Activated B cell treated with CpG ODN at 0.5 μM for 24 hours (primary cell): Measurements from ENCODE around the gene TPPP3. TPM values are rescaled to one million over a fixed set of nuclear protein-coding genes. Genes with fewer than 3 reads are reported as not detected.

Experiments used
- ATAC-seq: fragments of 200-7000 bp; cut with Tn5 transposase; one replicate; pipeline ENCODE4 v1.10.0; 2021; ENCODE audit warnings: low read depth, mild to moderate bottlenecking, moderate library complexity
- CTCF ChIA-PET: fragments of 350-600 bp; sonication (Branson Sonifier 250); formaldehyde crosslinking; loops from one replicate; lab custom pipeline; 2021; ENCODE audit warnings: antibody characterized with exemption; lab: Charles Lee
- POLR2A ChIA-PET: fragments of 350-600 bp; sonication (Branson Sonifier 250); formaldehyde crosslinking; loops from one replicate; lab custom pipeline; 2021; ENCODE audit warnings: antibody characterized with exemption; lab: Charles Lee
- DNase-seq: peaks from one replicate; pipeline ENCODE4 v3.0.0; 2022
- H3K27ac Mint-ChIP-seq: one replicate; pipeline ENCODE4 v1.8.0; 2020; ENCODE audit warnings: mixed read lengths
- H3K27me3 Mint-ChIP-seq: one replicate; pipeline ENCODE4 v1.8.0; 2021; ENCODE audit warnings: mixed read lengths
- H3K36me3 Mint-ChIP-seq: one replicate; pipeline ENCODE4 v1.8.0; 2021; ENCODE audit warnings: low read depth, mixed read lengths
- H3K4me1 Mint-ChIP-seq: one replicate; pipeline ENCODE4 v1.8.0; 2021; ENCODE audit warnings: mixed read lengths
- H3K4me3 Mint-ChIP-seq: one replicate; pipeline ENCODE4 v1.8.0; 2020; ENCODE audit warnings: mild to moderate bottlenecking, mixed read lengths
- H3K9me3 Mint-ChIP-seq: one replicate; pipeline ENCODE4 v1.8.0; 2020; ENCODE audit warnings: mixed read lengths
- intact Hi-C: fragments of 100-400 bp; cut with micrococcal nuclease; formaldehyde crosslinking; loops from one replicate; pipeline ENCODE4 v1.15.1; 2024
- total RNA-seq: library from RNA; stranded (reverse); gene quantifications from 2 replicates; pipeline ENCODE4 v1.2.3, GENCODE V29; 2022
- TF ChIP-seq, protein P1 (sequence below): fragments of 200-600 bp; IDR thresholded peaks from one replicate; pipeline ENCODE4 v1.8.0; 2022; ENCODE audit warnings: antibody characterized with exemption, mild to moderate bottlenecking

Gene TPPP3
- total RNA-seq, 1 donor from 2014 or later: not detected

DNA sequence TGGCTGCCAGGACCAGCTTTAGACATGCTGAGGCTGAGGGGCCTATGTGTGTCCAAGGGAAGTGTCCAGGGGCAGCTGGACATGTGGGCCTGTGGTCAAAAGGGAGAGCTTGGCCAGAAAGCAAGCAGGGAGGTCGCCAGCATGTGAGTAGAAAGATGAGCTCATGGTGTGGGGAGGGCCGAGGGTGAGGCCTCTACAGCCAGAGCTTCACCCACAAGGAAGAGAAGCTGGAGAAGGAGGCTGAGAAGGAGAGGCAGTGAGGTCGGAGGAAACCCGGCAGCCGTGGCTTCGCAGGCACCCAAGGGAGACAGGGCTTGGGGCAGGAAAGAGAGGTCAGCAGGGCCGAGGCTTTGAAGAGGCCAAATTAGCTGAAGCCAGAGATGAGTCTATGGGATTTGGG is 33.7 kb upstream of the TPPP3 start:
- intact Hi-C loops: loop anchor here (5.0 kb wide), 1 partner anchor 240 kb away; the partner anchor contains the start of genes C16orf86 and ENKD1

GRCh38 chr16:67426022-67426421 is 32.7 kb upstream of the TPPP3 start:
- no peak for DNase-seq
- intact Hi-C loops: loop anchor here (5.0 kb wide), 1 partner anchor 241 kb away; the partner anchor contains the start of genes C16orf86 and ENKD1
- ChIA-PET POLR2A (no interaction called here), CTCF (interaction anchor here (1.0 kb wide), 2 partner anchors 22 to 835 kb away, joined by 3 read pairs; no protein-coding TSS in a partner anchor)
- H3K36me3 Mint-ChIP-seq: no peaks in the 10 kb centered on the region
- H3K27me3 Mint-ChIP-seq: peaks cover 31% of the 10 kb centered on the region
- no peak overlapping the region for H3K4me3 Mint-ChIP-seq
- ATAC-seq: no peak
- TF ChIP-seq, protein P1, sequence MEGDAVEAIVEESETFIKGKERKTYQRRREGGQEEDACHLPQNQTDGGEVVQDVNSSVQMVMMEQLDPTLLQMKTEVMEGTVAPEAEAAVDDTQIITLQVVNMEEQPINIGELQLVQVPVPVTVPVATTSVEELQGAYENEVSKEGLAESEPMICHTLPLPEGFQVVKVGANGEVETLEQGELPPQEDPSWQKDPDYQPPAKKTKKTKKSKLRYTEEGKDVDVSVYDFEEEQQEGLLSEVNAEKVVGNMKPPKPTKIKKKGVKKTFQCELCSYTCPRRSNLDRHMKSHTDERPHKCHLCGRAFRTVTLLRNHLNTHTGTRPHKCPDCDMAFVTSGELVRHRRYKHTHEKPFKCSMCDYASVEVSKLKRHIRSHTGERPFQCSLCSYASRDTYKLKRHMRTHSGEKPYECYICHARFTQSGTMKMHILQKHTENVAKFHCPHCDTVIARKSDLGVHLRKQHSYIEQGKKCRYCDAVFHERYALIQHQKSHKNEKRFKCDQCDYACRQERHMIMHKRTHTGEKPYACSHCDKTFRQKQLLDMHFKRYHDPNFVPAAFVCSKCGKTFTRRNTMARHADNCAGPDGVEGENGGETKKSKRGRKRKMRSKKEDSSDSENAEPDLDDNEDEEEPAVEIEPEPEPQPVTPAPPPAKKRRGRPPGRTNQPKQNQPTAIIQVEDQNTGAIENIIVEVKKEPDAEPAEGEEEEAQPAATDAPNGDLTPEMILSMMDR: no peak
- no peaks in the 10 kb centered on the region for H3K9me3 Mint-ChIP-seq
- H3K27ac Mint-ChIP-seq: no peak overlapping the region
- H3K4me1 Mint-ChIP-seq: peaks cover 5% of the 10 kb centered on the region

More for the DNA sequence above, 33.7 kb upstream of the TPPP3 start:
- no peak overlapping the region for H3K4me3 Mint-ChIP-seq
- DNase-seq: no peak
- no peak for ATAC-seq
- TF ChIP-seq, protein P1: no peak
- ChIA-PET CTCF (interaction anchor here (0.8 to 3.0 kb wide), 7 partner anchors 11 to 472 kb away, joined by 3 to 63 read pairs (median 4); no protein-coding TSS in a partner anchor), POLR2A (interaction anchor here (0.6 kb wide), 1 partner anchor 41 kb away, joined by 3 read pairs; no protein-coding TSS in a partner anchor)
- no peak overlapping the region for H3K27ac Mint-ChIP-seq
- peaks cover 33% of the 10 kb centered on the region for H3K27me3 Mint-ChIP-seq
- H3K36me3 Mint-ChIP-seq: no peaks in the 10 kb centered on the region
- H3K4me1 Mint-ChIP-seq: peaks cover 11% of the 10 kb centered on the region
- no peaks in the 10 kb centered on the region for H3K9me3 Mint-ChIP-seq

- H3K27me3 Mint-ChIP-seq: peaks cover 31% of the 10 kb centered on the region
- H3K4me1 Mint-ChIP-seq: peaks cover 5% of the 10 kb centered on the region
- no peak for DNase-seq
- no peaks in the 10 kb centered on the region for H3K36me3 Mint-ChIP-seq
- TF ChIP-seq, protein P1: no peak
- H3K27ac Mint-ChIP-seq: no peak overlapping the region
- intact Hi-C loops: loop anchor here (5.0 kb wide), 1 partner anchor 242 kb away; the partner anchor contains the start of genes C16orf86 and ENKD1
- no peaks in the 10 kb centered on the region for H3K9me3 Mint-ChIP-seq
- ChIA-PET POLR2A (no interaction called here), CTCF (interaction anchor here (1.0 to 1.3 kb wide), 3 partner anchors 22 to 836 kb away, joined by 3 to 5 read pairs (median 3); no protein-coding TSS in a partner anchor)
- no peak overlapping the region for H3K4me3 Mint-ChIP-seq
- ATAC-seq: no peak
Measured at GRCh38 chr16:67425580-67425979, 32.3 kb upstream of the TPPP3 start.

DNA sequence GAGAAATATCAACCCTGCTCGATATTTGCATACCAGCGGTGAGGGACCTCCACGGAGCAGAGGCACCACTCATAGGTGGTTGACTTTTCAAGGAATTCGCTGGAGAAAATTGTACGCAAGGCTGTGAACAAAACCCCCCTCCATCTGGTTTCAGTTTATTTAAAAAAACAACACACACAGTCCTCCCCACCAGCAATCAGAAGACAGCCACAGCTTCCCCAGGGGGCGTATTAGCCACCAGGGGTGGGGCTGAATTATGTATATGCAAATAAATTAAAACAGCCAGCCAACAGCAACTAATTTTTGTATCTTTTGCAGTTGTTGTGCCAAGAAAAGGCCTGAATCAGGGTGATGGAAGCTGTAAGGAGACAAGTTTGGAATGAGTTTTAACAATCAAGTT is 31.8 kb upstream of the TPPP3 start:
- TF ChIP-seq, protein P1: no peak
- intact Hi-C loops: loop anchor here (5.0 kb wide), 1 partner anchor 242 kb away; the partner anchor contains the start of genes C16orf86 and ENKD1
- no peaks in the 10 kb centered on the region for H3K36me3 Mint-ChIP-seq
- DNase-seq (no peak), ATAC-seq (no peak)
- ChIA-PET POLR2A (no interaction called here), CTCF (interaction anchor here (1.0 to 1.3 kb wide), 4 partner anchors 22 to 836 kb away, joined by 3 to 5 read pairs (median 3); no protein-coding TSS in a partner anchor)
- H3K4me1 Mint-ChIP-seq: peaks cover 2% of the 10 kb centered on the region
- H3K9me3 Mint-ChIP-seq: no peaks in the 10 kb centered on the region
- peaks cover 28% of the 10 kb centered on the region for H3K27me3 Mint-ChIP-seq
- H3K27ac Mint-ChIP-seq: no peak overlapping the region
- H3K4me3 Mint-ChIP-seq: no peak overlapping the region

GRCh38 chr16:67424261-67424615 is 30.9 kb upstream of the TPPP3 start:
- intact Hi-C loops: no loop called here
- H3K4me1 Mint-ChIP-seq: peaks cover 2% of the 10 kb centered on the region
- TF ChIP-seq, protein P1: no peak
- H3K36me3 Mint-ChIP-seq: no peaks in the 10 kb centered on the region
- ChIA-PET POLR2A (no interaction called here), CTCF (interaction anchor here (1.2 to 1.3 kb wide), 2 partner anchors 23 to 41 kb away, joined by 3 to 5 read pairs; no protein-coding TSS in a partner anchor)
- no peak overlapping the region for H3K27ac Mint-ChIP-seq
- H3K4me3 Mint-ChIP-seq: no peak overlapping the region
- ATAC-seq (no peak), DNase-seq (no peak)
- H3K27me3 Mint-ChIP-seq: peaks cover 28% of the 10 kb centered on the region
- no peaks in the 10 kb centered on the region for H3K9me3 Mint-ChIP-seq
